Superior temporal gyrus (tissue), 1 donor: ENCODE data around the gene ACOX3.

Experiments used
- DNase-seq: peaks from one replicate; pipeline ENCODE4 v3.0.0-alpha.2; 2016; ENCODE audit errors: extremely low spot score

ACOX3 gene

DNA sequence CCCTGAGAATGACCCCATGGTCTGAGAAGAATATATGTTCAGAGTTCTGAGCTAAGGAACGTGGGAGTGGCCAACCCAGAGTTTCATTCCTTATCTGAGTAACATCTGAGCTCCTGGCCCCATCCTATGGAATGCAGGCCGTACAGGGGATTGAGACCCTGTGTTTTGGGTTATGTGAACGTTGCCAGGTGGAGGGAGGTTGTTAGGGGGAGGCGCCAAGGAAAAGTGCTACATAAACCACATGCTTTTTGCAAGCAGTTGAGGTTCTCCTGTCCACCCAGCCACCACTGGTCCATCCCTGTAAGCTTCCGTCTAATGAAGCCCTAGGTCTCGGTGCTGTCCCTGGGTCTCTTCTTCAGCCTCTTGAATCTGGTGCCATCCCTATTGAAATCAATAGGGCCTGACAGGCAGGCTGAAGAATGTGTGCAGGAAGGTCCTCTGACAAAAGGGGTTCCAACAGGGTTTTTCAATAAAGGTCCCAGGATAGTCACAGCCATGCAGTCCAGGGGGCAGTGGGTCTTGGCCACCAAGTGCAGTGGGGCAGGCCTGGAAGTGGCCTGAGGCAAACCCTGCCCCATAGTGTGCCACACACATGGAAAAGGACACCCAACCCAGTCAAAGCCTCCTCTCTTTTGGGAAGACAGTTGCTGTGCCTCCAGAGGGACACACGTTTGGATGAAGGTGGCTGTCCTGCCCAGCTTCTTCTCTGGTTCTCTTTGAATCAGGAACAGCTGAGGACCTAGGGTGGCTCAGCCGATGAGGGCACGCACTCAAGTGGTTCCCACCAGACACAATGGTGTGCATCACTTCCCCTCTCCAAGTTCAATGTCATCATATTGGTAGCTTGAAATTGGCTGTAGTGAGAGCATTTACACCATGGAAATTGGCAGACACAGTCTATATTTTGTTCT, 117.5 kb downstream of the ACOX3 start:
- no peak for DNase-seq

DNA sequence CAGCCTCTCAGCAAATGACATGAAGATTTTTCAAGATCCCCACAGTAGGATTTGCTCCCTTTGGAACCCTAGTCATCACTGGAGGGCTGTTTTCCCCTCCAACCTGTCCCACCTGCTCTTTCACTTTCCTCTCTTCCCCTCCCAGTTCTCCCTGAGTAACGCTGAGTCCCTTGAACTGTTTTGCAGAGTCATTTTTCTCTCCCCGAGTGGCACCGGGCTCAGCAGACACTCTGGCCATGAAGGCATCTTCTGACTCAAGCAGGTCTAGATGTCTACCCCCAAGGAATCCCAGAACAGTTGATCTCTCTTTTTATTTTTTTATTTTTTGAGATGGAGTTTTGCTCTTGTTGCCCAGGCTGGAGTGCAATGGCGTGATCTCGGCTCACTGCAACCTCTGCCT, 118.8 kb downstream of the ACOX3 start:
- no peak for DNase-seq

DNA sequence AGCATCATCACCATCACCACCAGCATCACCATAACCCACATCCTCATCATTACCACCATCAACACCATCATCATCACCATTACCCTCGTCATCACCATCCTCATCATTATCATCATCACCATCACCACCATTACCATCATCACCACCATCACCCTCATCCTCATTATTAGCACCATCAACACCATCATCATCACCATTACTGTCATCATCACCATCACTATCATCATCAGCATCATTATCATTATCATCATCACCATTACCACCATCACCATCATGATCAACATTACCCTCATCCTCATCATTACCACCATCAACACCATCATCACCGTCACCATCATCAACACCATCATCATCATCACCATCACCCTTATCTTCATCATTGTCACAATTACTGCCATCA, 119.3 kb downstream of the ACOX3 start:
- DNase-seq = no peak

DNA sequence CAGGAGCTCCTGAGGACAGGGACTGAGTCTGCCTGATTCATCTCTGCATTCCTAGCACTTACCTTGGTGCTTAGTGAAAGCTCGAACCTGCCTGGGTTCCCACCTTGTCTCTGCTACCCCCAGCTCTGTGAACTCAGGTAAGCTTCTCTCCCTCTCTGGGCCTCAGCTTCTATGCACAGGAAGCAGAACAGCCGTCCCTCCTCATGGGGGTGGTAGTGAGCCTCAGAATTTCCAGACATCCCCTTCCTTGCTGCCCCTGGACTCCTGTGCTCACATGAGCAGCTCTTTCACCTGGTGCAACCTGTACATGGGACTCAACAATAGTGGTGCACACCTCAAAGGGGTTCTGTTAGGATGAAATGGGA, 120.2 kb downstream of the ACOX3 start:
- no peak for DNase-seq

DNA sequence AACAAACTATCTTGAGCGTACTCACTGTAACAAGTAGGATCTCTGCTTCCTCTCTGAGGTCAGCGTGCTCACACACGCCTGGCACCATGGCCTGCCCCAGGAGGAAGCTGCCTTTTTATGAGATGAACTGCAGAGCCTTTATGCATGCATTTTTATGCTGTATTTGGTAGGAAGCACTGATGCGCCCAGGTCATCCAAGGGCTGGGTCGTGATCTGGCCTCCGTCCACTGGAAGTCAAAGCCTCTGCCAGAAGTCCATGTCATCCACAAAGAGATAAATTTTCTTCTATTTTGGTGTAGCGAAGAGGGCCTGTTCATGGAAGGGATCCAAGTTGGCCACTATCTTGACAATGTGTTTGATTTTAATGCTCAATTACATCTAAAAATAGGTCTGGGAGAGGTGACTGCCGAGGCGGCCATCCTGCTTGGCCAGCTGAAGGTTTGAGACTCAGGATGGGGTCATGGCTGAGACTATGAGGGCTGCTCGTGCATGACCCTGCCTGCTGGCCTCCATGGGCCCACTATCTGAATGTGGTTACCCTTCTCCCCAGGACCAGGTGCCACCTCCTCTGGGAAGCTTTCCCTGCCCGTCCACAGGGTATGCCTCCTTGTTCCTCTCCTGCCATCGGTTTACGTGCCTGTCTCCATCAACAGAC, 120.7 kb downstream of the ACOX3 start:
- DNase-seq = no peak

DNA sequence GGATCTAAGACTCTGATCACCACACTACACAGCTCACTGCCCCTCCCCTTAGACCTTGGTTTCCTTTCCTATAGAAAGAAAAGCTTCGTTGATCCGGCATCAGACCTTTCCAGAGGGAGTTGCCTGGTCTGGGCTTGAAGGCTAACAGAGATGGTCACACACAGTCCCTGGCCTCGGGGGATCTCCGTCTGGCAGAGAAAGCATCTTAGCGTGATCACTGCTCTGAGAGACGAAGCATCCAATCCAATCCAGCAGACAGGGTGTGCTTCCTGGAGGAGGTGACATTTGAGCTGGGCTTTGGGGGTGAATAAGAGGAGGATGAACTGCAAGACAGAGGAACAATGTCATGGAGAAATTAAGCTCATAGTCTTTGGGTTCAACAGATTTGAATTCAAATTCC, 121.5 kb downstream of the ACOX3 start:
- DNase-seq = no peak

- no peak for DNase-seq
These were observed 122.0 kb downstream of the ACOX3 start for GRCh38 chr4:8318509-8318908.

- no peak for DNase-seq
These were observed 123.0 kb downstream of the ACOX3 start for GRCh38 chr4:8317474-8317873.

DNA sequence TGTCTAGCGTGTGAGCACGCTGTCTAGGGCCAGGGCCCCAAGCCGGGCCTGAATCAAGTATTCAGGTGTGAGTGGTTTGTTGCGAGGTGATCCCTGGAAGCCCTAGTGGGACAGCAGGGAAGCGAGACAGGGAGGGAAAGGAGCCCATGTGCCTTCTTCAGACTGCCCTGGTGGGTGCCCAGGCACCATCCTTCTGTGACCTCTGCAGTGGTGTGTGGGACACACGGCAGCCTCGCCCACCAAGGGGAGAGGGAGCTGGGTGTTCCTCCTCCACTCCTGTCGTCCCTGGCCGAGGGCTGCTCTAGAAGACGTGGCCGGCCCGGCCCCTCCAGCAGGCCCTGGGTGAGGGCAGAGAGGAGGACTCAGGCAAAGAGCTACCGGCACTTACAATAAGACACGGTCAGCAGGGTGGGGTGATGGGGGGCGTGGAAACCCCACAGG, 123.6 kb downstream of the ACOX3 start:
- DNase-seq = no peak
